GM18873 (cell line): Measurements from ENCODE around the gene RNF11.

Source experiments
- ATAC-seq: cut with Tn5 transposase; IDR thresholded peaks from one replicate; pipeline ENCODE4 v1.9.1; 2021; ENCODE audit warnings: mild to moderate bottlenecking, moderate library complexity, moderate number of reproducible peaks; ENCODE audit not compliant: unreplicated experiment, low FRiP score

RNF11 gene

DNA sequence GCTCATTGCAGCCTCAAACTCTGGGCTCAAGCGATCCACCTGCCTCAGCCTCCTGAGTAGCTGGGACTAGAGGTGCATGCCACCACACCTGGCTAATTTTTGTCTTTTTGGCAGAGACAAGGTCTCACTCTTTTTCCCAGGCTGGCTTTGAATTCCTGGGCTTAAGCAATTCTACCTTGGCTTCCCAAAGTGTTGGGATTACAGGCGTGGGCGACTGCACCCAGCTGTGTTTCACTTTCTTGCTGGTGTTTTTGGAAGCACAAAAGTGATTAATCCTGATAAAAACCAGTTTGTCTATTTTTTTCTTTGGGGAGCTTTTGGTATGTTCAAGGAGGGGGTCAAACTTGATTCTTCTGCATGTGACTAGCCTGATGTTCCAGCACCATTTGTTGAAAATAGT lies 19.3 kb downstream of the RNF11 start:
- ATAC-seq, result no peak

DNA sequence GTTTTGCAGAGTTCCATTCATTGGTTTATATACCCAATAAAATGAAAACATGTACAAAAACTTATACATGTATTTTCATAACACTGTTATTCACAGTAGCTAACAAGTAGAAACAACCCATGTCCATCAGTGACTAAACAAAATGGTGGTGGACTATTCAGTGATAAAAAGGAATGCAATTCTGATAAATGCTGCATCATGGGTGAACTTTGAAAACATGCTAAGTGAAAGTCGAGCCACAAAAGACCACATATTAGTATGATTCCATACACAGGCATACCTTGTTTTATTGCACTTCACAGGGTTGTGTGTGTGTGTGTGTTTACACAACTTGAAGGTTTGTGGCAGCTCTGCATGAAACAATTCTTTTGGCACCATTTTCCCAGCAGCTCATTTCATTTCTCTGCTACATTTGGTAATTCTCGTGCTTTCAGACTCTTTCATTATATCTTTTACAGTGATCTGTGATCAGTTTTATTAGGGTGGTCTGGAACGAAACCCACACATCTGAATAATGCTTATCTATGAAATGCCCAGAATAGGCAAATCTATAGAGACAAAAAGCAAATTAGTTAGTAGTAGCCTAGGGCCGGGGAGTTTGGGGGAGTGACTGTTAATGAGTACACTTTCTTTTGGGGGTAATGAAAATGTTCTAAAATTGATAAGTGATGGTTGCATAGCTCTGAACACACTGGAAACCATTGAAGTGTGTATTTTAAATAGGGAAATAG lies 27.2 kb downstream of the RNF11 start:
- no peak for ATAC-seq

DNA sequence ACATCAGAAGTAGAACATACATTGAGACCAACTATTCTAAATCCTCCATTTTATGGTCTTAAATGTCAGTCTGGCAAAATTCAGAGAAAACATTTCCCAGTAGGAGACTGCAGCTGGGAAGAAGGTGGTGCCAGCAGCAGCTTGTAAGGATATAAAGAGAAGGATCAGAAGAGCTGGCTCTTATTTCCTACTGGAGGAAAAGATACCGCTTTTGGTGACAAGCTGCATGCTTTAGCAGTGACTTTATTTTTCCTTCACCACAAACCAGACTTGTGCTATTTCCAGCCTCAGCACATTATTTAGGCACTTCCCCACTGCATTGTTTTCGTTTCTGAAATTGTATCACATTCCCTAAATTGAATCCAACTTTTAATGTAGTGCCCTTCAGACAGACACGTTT lies 28.4 kb downstream of the RNF11 start:
- ATAC-seq, result no peak

DNA sequence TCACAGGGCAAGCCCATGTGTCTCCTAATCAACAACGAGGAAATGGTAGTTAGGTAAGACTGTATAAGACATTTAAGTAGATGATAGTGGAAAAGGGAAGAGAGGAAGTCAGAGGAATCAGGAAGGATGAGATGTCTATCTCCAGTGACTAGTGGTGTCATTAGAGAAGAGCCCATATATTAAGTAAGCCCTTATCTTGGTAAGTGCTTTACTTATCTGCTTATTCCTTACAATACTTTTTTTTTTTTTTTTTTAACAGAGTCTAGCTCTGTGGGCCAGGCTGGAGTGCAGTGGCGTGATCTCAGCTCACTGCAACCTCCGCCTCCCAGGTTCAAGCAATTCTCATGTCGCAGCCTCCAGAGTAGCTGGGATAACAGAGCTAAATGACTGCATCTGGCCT lies 29.5 kb downstream of the RNF11 start:
- no peak for ATAC-seq

DNA sequence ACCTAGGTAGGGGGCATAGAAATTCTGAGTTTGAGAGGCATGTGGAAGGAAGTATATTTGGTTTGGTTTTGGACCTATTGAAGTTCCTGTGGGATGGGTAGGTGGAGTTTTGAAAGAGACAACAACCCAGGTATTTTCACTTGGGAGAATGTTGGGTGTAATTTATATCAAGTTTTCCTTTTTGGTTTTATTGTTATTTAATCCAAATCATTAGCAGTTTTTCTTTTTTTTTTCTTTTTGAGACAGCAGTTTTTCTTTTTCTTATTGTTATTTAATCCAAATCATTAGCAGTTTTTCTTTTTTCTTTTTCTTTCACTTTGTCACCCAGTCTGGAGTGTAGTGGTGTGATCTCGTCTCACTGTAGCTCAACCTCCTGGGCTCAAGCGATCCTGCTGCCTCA lies 30.1 kb downstream of the RNF11 start:
- no peak for ATAC-seq

DNA sequence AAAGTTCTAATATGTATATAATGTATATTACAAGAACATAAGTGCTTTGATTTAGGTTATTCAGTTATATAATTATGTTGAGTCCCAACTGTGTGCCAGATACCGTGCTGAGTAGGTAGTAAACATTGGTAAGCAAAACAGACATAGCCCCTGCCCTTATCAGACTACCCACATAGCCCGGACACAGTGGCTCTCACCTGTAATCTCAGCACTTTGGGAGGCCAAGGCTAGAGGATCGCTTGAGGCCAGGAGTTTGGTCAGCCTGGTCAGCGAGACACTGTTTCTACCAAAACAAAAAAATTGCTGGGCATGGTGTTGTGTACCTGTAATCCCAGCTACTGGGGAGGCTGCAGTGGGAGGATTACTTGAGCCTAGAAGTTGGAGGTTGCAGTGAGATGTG lies 30.7 kb downstream of the RNF11 start:
- ATAC-seq, result no peak

DNA sequence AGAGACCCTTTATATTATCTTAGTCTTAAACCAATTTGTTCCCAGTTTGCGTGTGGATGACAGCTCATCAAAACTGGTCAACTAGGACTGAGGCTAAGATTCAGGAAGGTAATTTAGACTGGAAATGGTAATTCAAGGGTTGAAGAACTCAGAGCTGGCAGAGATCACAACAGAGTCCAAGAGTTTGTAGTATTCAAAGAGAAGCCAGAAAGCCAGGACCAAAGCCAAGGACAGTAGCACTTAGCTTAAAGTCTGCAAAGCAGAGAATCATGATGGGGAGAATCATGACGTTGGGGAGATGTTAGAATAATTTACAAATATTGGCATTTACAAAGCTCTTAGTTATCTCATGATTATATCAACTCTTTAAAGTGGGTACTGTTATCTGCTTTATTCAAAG lies 32.6 kb downstream of the RNF11 start:
- no peak for ATAC-seq

DNA sequence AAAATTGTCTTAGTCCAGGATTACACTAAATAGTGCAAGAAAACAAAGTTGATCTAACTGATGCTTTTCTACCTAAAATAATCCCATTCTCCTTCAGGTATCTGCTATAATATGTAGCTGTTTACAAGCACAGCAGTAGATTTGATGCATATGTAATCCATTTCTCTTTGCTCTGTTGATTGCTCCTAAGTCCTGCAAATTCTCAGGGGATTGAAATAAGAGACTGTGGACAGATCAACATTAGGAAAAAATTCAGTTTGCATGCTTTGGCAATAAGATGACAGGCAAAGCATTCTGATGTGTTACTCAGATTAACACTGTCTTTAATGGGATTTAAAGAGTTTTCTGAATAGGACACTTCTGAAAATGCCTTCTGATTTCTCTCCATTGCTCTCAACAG lies 34.7 kb downstream of the RNF11 start:
- no peak for ATAC-seq

DNA sequence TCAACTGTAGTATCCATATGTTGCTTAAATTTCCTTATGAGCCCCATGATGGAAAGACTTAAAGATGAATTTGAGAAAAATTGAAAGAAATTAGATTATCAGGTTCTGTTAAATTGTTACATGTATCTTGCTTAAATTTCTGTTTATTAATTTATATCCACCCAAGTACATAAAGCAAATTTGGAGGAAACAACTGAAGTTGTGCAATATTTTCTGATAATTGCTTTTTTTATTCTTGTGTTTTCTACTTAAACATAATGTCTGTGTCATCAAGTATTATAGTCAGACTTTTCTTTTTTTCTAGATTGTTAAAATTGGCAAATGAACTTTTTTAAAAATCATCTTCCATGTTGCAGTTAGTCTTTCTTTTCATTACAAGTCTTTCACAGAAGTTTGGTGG lies 36.8 kb downstream of the RNF11 start:
- no peak for ATAC-seq

DNA sequence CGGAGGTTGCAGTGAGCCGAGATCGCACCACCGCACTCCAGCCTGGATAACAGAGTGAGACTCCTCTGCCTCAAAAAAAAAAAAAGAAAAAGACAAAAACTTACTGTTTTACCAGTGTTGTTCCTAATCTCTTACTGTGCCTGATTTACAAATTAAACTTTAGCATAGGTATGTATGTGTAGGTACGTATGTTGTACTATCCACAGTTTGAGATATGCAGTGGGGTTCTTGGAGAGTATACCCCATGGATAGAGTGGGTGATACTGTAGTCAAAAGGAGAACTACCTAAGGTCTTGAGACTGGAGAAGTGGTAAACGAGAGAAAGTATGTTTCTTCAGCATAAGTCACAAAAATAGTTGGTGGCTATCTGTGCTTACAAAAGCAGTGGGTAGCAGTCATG lies 38.6 kb downstream of the RNF11 start:
- no peak for ATAC-seq

DNA sequence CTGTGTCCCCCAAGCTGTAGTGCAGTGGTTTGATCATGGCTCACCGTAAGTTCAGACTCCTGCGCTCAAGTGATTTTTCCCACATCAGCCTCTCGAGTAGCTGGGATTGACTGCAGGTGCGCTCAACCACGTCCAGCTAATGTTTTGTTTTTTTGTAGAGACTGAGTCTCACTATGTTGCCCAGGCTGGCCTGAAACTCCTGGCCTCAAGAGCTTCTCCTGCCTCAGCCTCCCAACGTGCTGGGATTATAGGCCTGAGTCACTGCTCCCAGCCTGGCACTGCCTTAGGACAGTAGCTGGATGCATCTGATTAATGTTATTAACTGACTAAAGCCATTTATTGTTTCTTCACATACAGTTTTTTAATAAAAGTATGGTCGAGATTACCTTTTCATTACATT lies 40.2 kb downstream of the RNF11 start:
- no peak for ATAC-seq

DNA sequence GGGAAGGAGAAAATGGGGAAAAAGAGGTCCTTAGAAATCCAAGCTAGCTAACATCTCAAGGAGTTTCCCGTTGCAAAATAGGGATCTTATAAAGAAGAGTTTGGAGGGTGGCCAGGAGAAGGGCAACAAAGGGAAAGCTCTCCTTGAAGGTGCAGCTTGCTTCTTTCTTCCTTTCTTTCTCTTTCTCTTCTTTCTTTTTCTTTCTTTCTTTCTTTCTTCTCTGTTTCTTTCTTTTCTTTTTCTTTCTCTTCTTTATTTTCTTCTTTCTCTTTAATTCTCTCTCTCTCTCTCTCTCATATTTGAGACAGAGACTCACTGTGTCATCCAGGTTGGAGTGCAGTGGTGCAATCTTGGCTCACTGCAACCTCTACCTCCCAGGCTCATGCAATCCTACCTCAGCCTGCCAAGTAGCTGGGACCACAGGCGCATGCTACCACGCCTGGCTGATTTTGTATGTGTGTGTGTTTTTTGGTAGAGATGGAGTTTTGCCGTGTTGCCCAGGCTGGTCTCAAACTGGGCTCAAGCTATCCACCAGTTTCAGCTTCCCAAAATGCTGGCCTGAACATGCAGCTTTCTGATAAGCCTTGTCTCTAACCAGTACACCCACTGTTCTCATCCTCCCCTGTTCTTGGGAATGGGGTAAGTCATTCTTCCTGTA lies 44.4 kb downstream of the RNF11 start:
- no peak for ATAC-seq

DNA sequence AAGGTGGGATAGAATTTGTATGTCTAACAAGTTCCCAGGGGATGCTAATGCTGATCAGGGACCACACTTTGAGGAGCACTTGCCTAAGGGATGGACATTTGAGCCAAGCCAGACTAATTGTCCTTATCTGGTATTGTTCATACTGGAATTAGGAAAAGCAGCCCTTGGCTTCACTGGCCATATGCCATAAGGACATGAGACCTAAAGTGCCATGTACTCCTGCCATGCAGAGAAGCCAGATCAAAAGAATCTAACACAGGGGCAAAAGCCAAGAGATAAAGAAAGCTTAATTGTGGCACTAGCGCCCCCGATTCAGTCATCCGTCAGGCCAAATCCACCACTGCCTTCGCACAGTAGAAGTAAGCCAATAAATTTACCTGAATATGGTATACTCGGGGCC lies 45.7 kb downstream of the RNF11 start:
- no peak for ATAC-seq

DNA sequence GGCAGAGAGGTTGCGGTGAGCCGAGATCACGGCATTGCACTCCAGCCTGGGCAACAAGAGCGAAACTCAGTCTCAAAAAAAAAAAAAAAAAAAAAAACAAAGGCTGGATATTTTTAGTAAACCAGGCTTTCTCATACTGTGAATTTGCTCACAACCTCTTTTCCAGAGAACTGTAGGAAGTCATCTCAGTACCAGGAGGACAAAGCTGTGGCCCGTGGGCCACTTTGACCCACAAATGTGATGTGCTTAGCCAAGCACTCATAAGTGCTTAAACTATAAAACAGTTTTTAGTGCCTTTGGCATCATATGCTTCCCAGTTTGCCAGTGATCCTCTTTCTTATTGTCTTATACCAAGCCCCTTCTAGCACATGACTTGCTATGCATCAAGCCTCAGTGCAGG lies 46.5 kb downstream of the RNF11 start:
- no peak for ATAC-seq

DNA sequence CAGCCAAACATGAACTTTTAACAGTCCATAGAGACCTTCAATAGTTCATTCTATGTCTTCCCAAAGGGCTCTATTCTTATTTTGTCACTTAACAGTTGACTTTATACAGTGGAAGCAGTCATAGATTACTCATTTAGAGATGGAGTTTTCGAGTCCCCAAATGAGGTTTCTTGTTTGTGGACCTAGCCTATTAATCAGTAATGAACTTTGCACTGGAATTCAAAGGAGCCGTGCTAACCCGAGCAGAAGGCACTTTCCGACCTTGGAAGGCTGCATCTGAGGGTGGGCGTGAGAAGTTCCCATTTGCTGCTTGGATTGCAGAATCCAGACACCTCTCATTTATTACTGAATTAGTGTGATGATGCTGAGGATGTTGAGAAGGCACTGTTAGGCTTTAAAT lies 47.9 kb downstream of the RNF11 start:
- ATAC-seq, result no peak

DNA sequence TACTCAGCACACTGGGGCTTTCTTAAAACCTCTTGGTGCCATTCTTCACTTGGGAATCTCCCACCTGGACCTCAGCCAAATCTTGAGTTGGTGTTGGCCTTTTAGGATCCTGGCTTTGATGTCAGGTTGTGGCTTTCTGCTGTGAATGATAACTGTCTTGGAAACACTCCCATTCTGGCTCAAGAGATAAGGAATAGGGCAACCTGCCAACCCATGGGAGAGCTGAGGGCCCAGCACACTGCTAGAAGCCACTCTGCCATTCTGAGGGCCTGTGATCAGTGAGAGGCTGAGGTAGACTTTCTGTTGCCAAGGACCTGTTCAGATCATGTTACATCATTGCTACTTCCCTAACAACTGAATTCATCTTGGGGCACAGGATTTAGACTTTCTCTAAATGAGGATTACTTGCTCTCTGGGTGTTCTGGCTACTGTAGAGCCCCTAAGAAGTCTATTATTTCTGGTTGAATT lies 48.4 kb downstream of the RNF11 start:
- peak; percentile 24 for ATAC-seq

DNA sequence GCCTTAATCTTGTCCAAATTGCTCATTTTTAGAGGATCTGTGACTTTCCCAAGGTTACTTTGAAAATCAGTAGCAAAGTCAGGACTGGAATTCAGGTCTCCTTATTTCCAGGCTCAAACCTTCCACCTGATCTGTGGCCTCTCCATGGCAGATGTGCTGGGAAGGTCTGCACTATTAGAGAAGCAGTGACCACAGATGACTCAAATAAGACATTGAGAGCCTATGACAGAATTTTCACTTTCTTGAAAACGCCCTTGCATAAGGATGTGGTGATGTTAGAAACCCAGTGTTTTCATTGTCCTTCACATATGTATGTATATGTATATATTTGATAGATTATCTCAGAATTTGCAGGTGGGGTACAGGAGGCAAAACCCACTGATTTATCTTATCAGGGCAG lies 49.0 kb downstream of the RNF11 start:
- ATAC-seq, result peak; percentile 85

DNA sequence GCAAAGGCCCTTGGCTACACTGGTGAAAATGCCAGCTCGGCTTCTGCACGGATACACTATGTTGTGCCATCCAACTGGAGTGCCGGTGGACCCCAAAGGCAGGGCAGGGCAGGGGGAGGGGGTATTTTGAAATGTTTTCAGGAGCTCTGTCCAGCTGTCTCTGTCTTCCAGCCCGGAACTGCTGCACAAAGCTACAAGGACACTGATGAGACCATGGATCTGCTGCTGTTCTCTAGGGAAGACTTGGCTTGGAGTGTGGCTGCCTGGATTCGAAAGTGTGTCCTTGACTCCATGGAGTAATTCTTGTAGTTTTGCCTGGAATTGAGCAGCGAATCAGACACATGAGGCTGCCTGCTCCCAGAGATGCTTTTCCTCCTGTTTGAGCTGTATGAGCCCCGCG lies 51.9 kb downstream of the RNF11 start:
- no peak for ATAC-seq

DNA sequence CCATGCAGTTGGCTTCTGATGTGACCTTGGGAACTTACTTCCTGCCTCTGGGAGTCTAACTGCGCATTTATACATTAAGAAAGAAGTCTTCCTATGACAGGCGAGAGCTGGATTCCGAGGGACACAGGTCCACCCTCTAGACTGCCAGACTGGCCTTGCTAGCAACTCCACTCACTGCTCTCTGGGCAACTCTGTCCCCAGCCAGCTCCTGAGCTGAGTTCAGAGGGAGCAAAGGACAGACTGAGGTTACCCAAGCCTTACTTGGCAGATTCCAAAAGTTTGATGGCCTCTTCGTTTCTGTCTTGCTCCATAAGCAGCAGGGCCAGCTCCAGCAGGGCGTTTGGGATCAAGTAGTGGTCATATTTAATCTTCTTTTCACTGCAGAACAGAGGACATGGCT lies 52.5 kb downstream of the RNF11 start:
- no peak for ATAC-seq

DNA sequence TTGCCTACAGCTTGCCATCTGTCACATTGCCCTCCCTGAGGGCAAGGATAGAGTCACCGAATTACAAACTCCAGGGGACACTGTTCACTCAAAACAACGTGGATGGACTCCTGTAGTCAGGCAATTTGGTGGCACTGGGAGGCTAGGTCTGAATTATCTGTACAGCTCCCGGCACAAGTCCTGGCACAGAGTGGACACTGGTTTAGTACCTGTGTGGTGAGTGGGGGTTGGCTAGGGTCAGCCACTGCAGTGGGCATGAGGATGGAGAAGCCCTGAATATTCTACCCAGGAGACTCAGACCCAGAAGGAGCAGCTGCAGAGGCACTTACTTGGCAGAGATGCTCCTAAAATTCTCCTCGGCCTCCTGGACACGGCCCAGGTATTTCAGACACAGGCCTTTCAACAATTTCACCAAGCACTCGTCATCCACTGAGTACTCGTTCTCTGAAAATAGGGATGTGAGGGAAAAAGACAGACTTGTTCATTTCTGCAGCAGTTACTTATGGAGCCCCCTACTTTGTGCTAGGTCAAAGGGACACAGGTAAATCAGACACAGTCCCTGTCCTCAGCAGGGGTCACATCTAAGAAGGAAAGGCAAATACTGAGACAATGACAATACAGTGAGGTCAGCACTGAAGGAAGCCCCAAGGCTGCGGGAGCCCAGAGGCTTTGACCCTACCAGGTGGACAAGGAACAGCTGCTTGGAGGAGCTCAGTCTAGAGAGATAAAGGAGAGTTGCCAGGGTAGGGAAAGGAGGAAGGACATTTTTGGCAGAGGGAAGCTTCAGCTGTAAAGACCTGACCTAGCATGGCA lies 53.8 kb downstream of the RNF11 start:
- no peak for ATAC-seq

DNA sequence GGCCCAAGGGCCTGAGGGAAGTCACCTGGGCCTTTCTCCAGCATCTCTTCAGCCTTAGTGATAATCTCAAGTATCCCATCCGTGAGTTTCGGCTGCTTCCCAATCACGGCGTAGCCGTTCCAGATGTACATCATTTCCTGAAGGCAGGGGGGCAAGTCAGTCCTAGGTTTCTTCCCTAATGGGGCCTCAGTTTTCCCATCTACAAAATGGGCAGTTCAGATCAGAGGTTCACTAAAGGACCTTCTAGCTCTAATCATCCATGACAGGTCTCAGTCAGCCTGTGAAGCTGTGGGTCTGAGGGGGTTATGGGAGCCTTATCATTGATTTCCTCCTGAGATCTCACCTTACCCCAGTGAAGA lies 54.4 kb downstream of the RNF11 start:
- no peak for ATAC-seq
